Liver (tissue), 9 donors: Measurements from ENCODE around the gene BST1. TPM values are rescaled to one million over a fixed set of nuclear protein-coding genes. Genes with fewer than 3 reads are reported as not detected.

Source experiments
- DNase-seq: peaks from one replicate; pipeline ENCODE4 v3.0.0-alpha.2; 2017; ENCODE audit warnings: low spot score
- H3K27ac ChIP-seq, 2 donors: one replicate each; pipeline ENCODE4 v1.7.0; 2013; ENCODE audit warnings: inconsistent platforms in 2 of 2, low read length in 2 of 2, control low read depth in 1 of 2, low read depth in 1 of 2, mild to moderate bottlenecking in 1 of 2
- H3K27me3 ChIP-seq, 4 donors: one replicate each; pipeline versions ENCODE4 v1.6.1 to v1.7.0; 2013; ENCODE audit warnings: low read length in 3 of 4, inconsistent platforms in 1 of 4, mild to moderate bottlenecking in 1 of 4, moderate library complexity in 1 of 4; ENCODE audit not compliant: control insufficient read depth in 4 of 4, insufficient read depth in 4 of 4
- H3K36me3 ChIP-seq, 4 donors: one replicate each; pipeline versions ENCODE4 v1.6.1 to v1.7.0; 2013; ENCODE audit warnings: low read length in 3 of 4, mild to moderate bottlenecking in 3 of 4, low read depth in 1 of 4, moderate library complexity in 1 of 4; ENCODE audit not compliant: control insufficient read depth in 4 of 4, insufficient read depth in 3 of 4
- H3K4me1 ChIP-seq, 4 donors: one replicate each; pipeline versions ENCODE4 v1.6.1 to v1.7.0; 2013; ENCODE audit warnings: low read length in 3 of 4, mild to moderate bottlenecking in 3 of 4, moderate library complexity in 1 of 4; ENCODE audit not compliant: control insufficient read depth in 4 of 4, insufficient read depth in 4 of 4
- H3K4me3 ChIP-seq, 3 donors: one replicate each; pipeline versions ENCODE4 v1.6.1 to v1.7.0; 2013; ENCODE audit warnings: low read length in 3 of 3, control low read depth in 1 of 3, low read depth in 1 of 3, mild to moderate bottlenecking in 1 of 3
- H3K9ac ChIP-seq, 2 donors: one replicate each; pipeline ENCODE4 v1.7.0; 2013; ENCODE audit warnings: low read length in 2 of 2, mild to moderate bottlenecking in 2 of 2, moderate library complexity in 2 of 2, control low read depth in 1 of 2, low read depth in 1 of 2
- H3K9me3 ChIP-seq, 4 donors: one replicate each; pipeline versions ENCODE4 v1.6.1 to v1.7.0; 2013; ENCODE audit warnings: low read length in 3 of 4; ENCODE audit not compliant: control insufficient read depth in 4 of 4
- ATF3 ChIP-seq: IDR thresholded peaks from 2 replicates; pipeline ENCODE4 v1.6.1; 2016; ENCODE audit warnings: antibody characterized with exemption
- CTCF ChIP-seq: fragments of 150-350 bp; IDR thresholded peaks from 2 replicates; pipeline ENCODE4 v1.5.1; 2017; ENCODE audit warnings: improper control_type of control experiment, low read depth, low read length; ENCODE audit not compliant: missing input control
- EGR1 ChIP-seq, 2 donors: IDR thresholded peaks; 2 replicates each; pipeline ENCODE4 v1.6.1; 2016 to 2018; ENCODE audit warnings: antibody characterized with exemption in 2 of 2, low read depth in 2 of 2
- FOXA1 ChIP-seq: IDR thresholded peaks from 2 replicates; pipeline ENCODE4 v1.6.1; 2016; ENCODE audit warnings: antibody characterized with exemption
- FOXA2 ChIP-seq: IDR thresholded peaks from 2 replicates; pipeline ENCODE4 v1.6.1; 2016; ENCODE audit warnings: antibody characterized with exemption
- GABPA ChIP-seq, 2 donors: IDR thresholded peaks in 1 of 2; conservative IDR thresholded peaks in 1 of 2; 2 replicates each; pipeline ENCODE4 v1.6.1; 2016; ENCODE audit warnings: antibody characterized with exemption in 2 of 2, mild to moderate bottlenecking in 1 of 2, moderate library complexity in 1 of 2
- HNF4A ChIP-seq, 2 donors: conservative IDR thresholded peaks; 2 replicates each; pipeline ENCODE4 v1.6.1; 2016; ENCODE audit warnings: antibody characterized with exemption in 2 of 2, mild to moderate bottlenecking in 2 of 2
- HNF4G ChIP-seq: IDR thresholded peaks from 2 replicates; pipeline ENCODE4 v1.6.1; 2016; ENCODE audit warnings: antibody characterized with exemption
- JUND ChIP-seq, 2 donors: IDR thresholded peaks; 2 replicates each; pipeline ENCODE4 v1.6.1; 2016; ENCODE audit warnings: antibody characterized with exemption in 2 of 2
- MAX ChIP-seq: IDR thresholded peaks from 2 replicates; pipeline ENCODE4 v1.6.1; 2016; ENCODE audit warnings: antibody characterized with exemption
- NR2F2 ChIP-seq: IDR thresholded peaks from 2 replicates; pipeline ENCODE4 v1.6.1; 2016; ENCODE audit warnings: antibody characterized with exemption
- RAD21 ChIP-seq, 2 donors: IDR thresholded peaks; 2 replicates each; pipeline ENCODE4 v1.6.1; 2016; ENCODE audit warnings: antibody characterized with exemption in 2 of 2, mild to moderate bottlenecking in 2 of 2
- RXRA ChIP-seq, 2 donors: IDR thresholded peaks; 2 replicates each; pipeline ENCODE4 v1.6.1; 2017 to 2018; ENCODE audit warnings: antibody characterized with exemption in 2 of 2, mild to moderate bottlenecking in 1 of 2
- SP1 ChIP-seq: IDR thresholded peaks from 2 replicates; pipeline ENCODE4 v1.6.1; 2018; ENCODE audit warnings: antibody characterized with exemption, mild to moderate bottlenecking
- TAF1 ChIP-seq: conservative IDR thresholded peaks from 2 replicates; pipeline ENCODE4 v1.6.1; 2016; ENCODE audit warnings: antibody characterized with exemption, mild to moderate bottlenecking
- YY1 ChIP-seq: IDR thresholded peaks from 2 replicates; pipeline ENCODE4 v1.6.1; 2016; ENCODE audit warnings: antibody characterized with exemption, mild to moderate bottlenecking
- ZBTB33 ChIP-seq: IDR thresholded peaks from 2 replicates; pipeline ENCODE4 v1.6.1; 2016; ENCODE audit warnings: antibody characterized with exemption
- WGBS: extraction: QIAGEN DNeasy Blood & Tissue Kit; methylation state at CpG from one replicate; pipeline ENCODE4 v1.1.7; 2013; 5-methylcytosine and 5-hydroxymethylcytosine counted together
- polyA plus RNA-seq, 2 donors: library from polyadenylated mRNA; stranded (reverse) in 1 of 2; unstranded in 1 of 2; fragments of 200-250 nt in 1 of 2; fragments of >200 nt in 1 of 2; fragmentation: Nextera tagmentation in 1 of 2; extraction: Ambion mirVana in 1 of 2; gene quantifications; one replicate each; pipeline versions ENCODE4 v1.2.1 to v1.2.3, GENCODE V29; 2013 to 2015
- total RNA-seq, 2 donors: library from RNA; depleted of rRNA; stranded (reverse); fragments of >200 nt; gene quantifications; one replicate each; pipeline ENCODE4 v1.2.3, GENCODE V29; 2014
- TF ChIP-seq, protein P1 (sequence below): IDR thresholded peaks from 2 replicates; pipeline ENCODE4 v1.6.1; 2016; ENCODE audit warnings: antibody characterized with exemption, mild to moderate bottlenecking
- donor health status: healthy.
- donor health status: healthy.
- donor health status: healthy.
- donor health status: healthy.
- donor health status: healthy.

BST1 gene
- total and polyA plus RNA-seq, 4 donors, result 3.7 to 13.2 (median 9.9) TPM

GRCh38 chr4:15712214-15712613 is 9.3 kb downstream of the BST1 start:
- no peak overlapping the region for H3K4me3 ChIP-seq
- no peak overlapping the region for H3K27ac ChIP-seq
- no peaks in the 10 kb centered on the region for H3K9me3 ChIP-seq
- TF ChIP-seq RAD21 (IDR thresholded peaks at IDR 0.05), result no peak
- TF ChIP-seq EGR1 (IDR thresholded peaks at IDR 0.05; ENCODE audit: low read depth in 2 of 2), result no peak
- no peak for TF ChIP-seq ATF3
- TF ChIP-seq ZBTB33, result no peak
- no peak for TF ChIP-seq HNF4G
- no peak for TF ChIP-seq MAX
- TF ChIP-seq NR2F2, result no peak
- no peak for TF ChIP-seq HNF4A (conservative IDR thresholded peaks at IDR 0.05)
- TF ChIP-seq SP1, result no peak
- no peak for TF ChIP-seq TAF1
- TF ChIP-seq GABPA (IDR thresholded peaks at IDR 0.05 in 1 of 2, conservative IDR thresholded peaks at IDR 0.05 in 1 of 2), result no peak
- no peak for TF ChIP-seq RXRA (IDR thresholded peaks at IDR 0.05)
- no peak for TF ChIP-seq CTCF
- no peak for TF ChIP-seq FOXA1
- H3K9ac ChIP-seq, result no peak overlapping the region
- no peaks in the 10 kb centered on the region for H3K4me1 ChIP-seq
- H3K27me3 ChIP-seq, result no peaks in the 10 kb centered on the region
- H3K36me3 ChIP-seq, result no peaks in the 10 kb centered on the region
- no peak for DNase-seq
- 100% methylated on average over 1 of the region's 1 CpG for WGBS

DNA sequence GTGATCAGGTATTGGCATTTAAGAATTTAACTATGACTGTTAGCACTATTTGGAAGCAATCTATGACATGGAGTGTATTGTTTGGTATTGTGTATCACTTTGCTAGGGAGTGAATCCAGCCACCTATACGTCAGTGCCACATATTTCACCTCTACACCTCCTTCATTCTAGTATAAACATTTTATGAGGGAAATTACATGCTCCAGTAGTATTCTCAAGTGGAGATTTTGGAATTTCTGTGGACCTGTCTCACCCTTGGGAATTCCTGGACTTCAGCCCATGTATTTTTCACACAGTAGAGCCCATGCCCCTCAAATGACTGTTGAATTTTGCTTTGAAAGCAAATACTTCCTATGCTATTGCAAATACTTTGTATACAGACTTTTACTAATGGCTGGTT is 11.3 kb downstream of the BST1 start:
- H3K36me3 ChIP-seq, result no peaks in the 10 kb centered on the region
- no peaks in the 10 kb centered on the region for H3K27me3 ChIP-seq
- 92% methylated on average over 1 of the region's 1 CpG for WGBS
- H3K4me3 ChIP-seq, result no peak overlapping the region
- TF ChIP-seq EGR1 (IDR thresholded peaks at IDR 0.05; ENCODE audit: low read depth in 2 of 2) (no peak), CTCF (no peak), ATF3 (no peak), ZBTB33 (no peak), SP1 (no peak), NR2F2 (no peak), FOXA1 (no peak), GABPA (IDR thresholded peaks at IDR 0.05 in 1 of 2, conservative IDR thresholded peaks at IDR 0.05 in 1 of 2) (no peak), FOXA2 (no peak), HNF4G (no peak), HNF4A (conservative IDR thresholded peaks at IDR 0.05) (no peak), YY1 (no peak), JUND (IDR thresholded peaks at IDR 0.05) (no peak), MAX (no peak), RAD21 (IDR thresholded peaks at IDR 0.05) (no peak)
- TF ChIP-seq, protein P1, sequence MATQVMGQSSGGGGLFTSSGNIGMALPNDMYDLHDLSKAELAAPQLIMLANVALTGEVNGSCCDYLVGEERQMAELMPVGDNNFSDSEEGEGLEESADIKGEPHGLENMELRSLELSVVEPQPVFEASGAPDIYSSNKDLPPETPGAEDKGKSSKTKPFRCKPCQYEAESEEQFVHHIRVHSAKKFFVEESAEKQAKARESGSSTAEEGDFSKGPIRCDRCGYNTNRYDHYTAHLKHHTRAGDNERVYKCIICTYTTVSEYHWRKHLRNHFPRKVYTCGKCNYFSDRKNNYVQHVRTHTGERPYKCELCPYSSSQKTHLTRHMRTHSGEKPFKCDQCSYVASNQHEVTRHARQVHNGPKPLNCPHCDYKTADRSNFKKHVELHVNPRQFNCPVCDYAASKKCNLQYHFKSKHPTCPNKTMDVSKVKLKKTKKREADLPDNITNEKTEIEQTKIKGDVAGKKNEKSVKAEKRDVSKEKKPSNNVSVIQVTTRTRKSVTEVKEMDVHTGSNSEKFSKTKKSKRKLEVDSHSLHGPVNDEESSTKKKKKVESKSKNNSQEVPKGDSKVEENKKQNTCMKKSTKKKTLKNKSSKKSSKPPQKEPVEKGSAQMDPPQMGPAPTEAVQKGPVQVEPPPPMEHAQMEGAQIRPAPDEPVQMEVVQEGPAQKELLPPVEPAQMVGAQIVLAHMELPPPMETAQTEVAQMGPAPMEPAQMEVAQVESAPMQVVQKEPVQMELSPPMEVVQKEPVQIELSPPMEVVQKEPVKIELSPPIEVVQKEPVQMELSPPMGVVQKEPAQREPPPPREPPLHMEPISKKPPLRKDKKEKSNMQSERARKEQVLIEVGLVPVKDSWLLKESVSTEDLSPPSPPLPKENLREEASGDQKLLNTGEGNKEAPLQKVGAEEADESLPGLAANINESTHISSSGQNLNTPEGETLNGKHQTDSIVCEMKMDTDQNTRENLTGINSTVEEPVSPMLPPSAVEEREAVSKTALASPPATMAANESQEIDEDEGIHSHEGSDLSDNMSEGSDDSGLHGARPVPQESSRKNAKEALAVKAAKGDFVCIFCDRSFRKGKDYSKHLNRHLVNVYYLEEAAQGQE, result no peak
- H3K9me3 ChIP-seq, result no peaks in the 10 kb centered on the region
- H3K9ac ChIP-seq, result no peak overlapping the region
- DNase-seq, result no peak
- H3K4me1 ChIP-seq, result peaks cover 0 to 5% (median 3%) of the 10 kb centered on the region in 4 donors
- H3K27ac ChIP-seq, result no peak overlapping the region
